ENCODE data around the gene MMP10. TPM values are rescaled to one million over a fixed set of nuclear protein-coding genes. Genes with fewer than 3 reads are reported as not detected.

MMP10 gene
- total and polyA plus RNA-seq, 10 donors: 0.06 to 0.79 (median 0.50) TPM; not detected in 5

GRCh38 chr11:102813484-102813883 is 33.1 kb upstream of the MMP10 start:
- intact Hi-C loops (cut with DNase I; ENCODE audit: low total_unique reads): no loop called here
- Histone ChIP-seq H3K9me3 (peaks cover 0 to 17% (median 7%) of the 10 kb centered on the region in 8 donors), H3K36me3 (no peaks in the 10 kb centered on the region), H3K4me1 (no peaks in the 10 kb centered on the region), H3K4me3 (no peak overlapping the region), H3K27ac (no peak overlapping the region), H3K27me3 (replicated peaks in 1 of 7) (peaks cover 0 to 9% (median 0%) of the 10 kb centered on the region in 7 donors)
- no peak for DNase-seq
- TF ChIP-seq CTCF (IDR thresholded peaks at IDR 0.05 in 8 of 11, conservative IDR thresholded peaks at IDR 0.05 in 3 of 11): no peak
- no peak for TF ChIP-seq POLR2AphosphoS5 (IDR thresholded peaks at IDR 0.05)
- no peak for TF ChIP-seq POLR2A (IDR thresholded peaks at IDR 0.05)
- 63 to 79% (median 75%) methylated on average over 1 of the region's 1 CpG for WGBS, 5 donors

- no peaks in the 10 kb centered on the region for H3K36me3 ChIP-seq
- TF ChIP-seq POLR2A (IDR thresholded peaks at IDR 0.05) (no peak), CTCF (IDR thresholded peaks at IDR 0.05 in 8 of 11, conservative IDR thresholded peaks at IDR 0.05 in 3 of 11) (no peak), POLR2AphosphoS5 (IDR thresholded peaks at IDR 0.05) (no peak)
- 69 to 81% (median 75%) methylated on average over 3 of the region's 3 CpGs for WGBS, 5 donors
- H3K9me3 ChIP-seq: peaks cover 0 to 12% (median 6%) of the 10 kb centered on the region in 8 donors
- intact Hi-C loops (cut with DNase I; ENCODE audit: low total_unique reads): no loop called here
- peaks cover 0 to 15% (median 0%) of the 10 kb centered on the region in 7 donors for H3K27me3 ChIP-seq (replicated peaks in 1 of 7)
- H3K27ac ChIP-seq: no peak overlapping the region
- no peaks in the 10 kb centered on the region for H3K4me1 ChIP-seq
- no peak overlapping the region for H3K4me3 ChIP-seq
- no peak for DNase-seq
These were observed 31.8 kb upstream of the MMP10 start for GRCh38 chr11:102812188-102812587.

- H3K9me3 ChIP-seq: peaks cover 0 to 10% (median 0%) of the 10 kb centered on the region in 8 donors
- TF ChIP-seq CTCF (IDR thresholded peaks at IDR 0.05 in 8 of 11, conservative IDR thresholded peaks at IDR 0.05 in 3 of 11) (no peak), POLR2AphosphoS5 (IDR thresholded peaks at IDR 0.05) (no peak), POLR2A (IDR thresholded peaks at IDR 0.05) (no peak)
- H3K27me3 ChIP-seq (replicated peaks in 1 of 7): peaks cover 0 to 15% (median 0%) of the 10 kb centered on the region in 7 donors
- no peak for DNase-seq
- H3K4me3 ChIP-seq: no peak overlapping the region
- H3K36me3 ChIP-seq: no peaks in the 10 kb centered on the region
- intact Hi-C loops (cut with DNase I; ENCODE audit: low total_unique reads): no loop called here
- 11 to 15% (median 13%) methylated on average over 3 of the region's 3 CpGs for WGBS, 5 donors
- H3K4me1 ChIP-seq: no peaks in the 10 kb centered on the region
- H3K27ac ChIP-seq: no peak overlapping the region
These were observed 30.7 kb upstream of the MMP10 start for GRCh38 chr11:102810950-102811660.

- no peak overlapping the region for H3K4me3 ChIP-seq
- no peak for DNase-seq
- TF ChIP-seq CTCF (IDR thresholded peaks at IDR 0.05 in 8 of 11, conservative IDR thresholded peaks at IDR 0.05 in 3 of 11) (no peak), POLR2A (IDR thresholded peaks at IDR 0.05) (no peak), POLR2AphosphoS5 (IDR thresholded peaks at IDR 0.05) (no peak)
- WGBS, 5 donors: 77 to 88% (median 80%) methylated on average over 2 of the region's 2 CpGs
- peaks cover 0 to 15% (median 0%) of the 10 kb centered on the region in 7 donors for H3K27me3 ChIP-seq (replicated peaks in 1 of 7)
- no peak overlapping the region for H3K27ac ChIP-seq
- H3K36me3 ChIP-seq: no peaks in the 10 kb centered on the region
- intact Hi-C loops (cut with DNase I; ENCODE audit: low total_unique reads): no loop called here
- peaks cover 0 to 3% (median 0%) of the 10 kb centered on the region in 8 donors for H3K9me3 ChIP-seq
- no peaks in the 10 kb centered on the region for H3K4me1 ChIP-seq
These were observed 29.5 kb upstream of the MMP10 start for GRCh38 chr11:102809971-102810370.
